HG03097 (cell line): ENCODE data around the gene NSG1.

Experiments
- ATAC-seq: cut with Tn5 transposase; IDR thresholded peaks from one replicate; pipeline ENCODE4 v1.9.1; 2021; ENCODE audit not compliant: unreplicated experiment, low FRiP score

Gene NSG1

GRCh38 chr4:4368809-4369580 is 17.9 kb upstream of the NSG1 start:
- no peak for ATAC-seq

- ATAC-seq, result no peak
These were observed 12.4 kb upstream of the NSG1 start for GRCh38 chr4:4374388-4375098.

- no peak for ATAC-seq
These were observed 10.8 kb upstream of the NSG1 start for GRCh38 chr4:4376074-4376473.

- no peak for ATAC-seq
These were observed 9.7 kb upstream of the NSG1 start for GRCh38 chr4:4377191-4377590.

GRCh38 chr4:4377732-4378460 is 9.0 kb upstream of the NSG1 start:
- no peak for ATAC-seq

- no peak for ATAC-seq
These were observed 7.3 kb upstream of the NSG1 start for GRCh38 chr4:4379540-4380087.

GRCh38 chr4:4383085-4383484 is 3.8 kb upstream of the NSG1 start:
- no peak for ATAC-seq

- ATAC-seq, result no peak
These were observed 2.1 kb upstream of the NSG1 start for GRCh38 chr4:4384837-4385236.

GRCh38 chr4:4385729-4386295 is 1.1 kb upstream of the NSG1 start:
- no peak for ATAC-seq

- ATAC-seq, result no peak
These were observed 586 bp upstream of the NSG1 start for GRCh38 chr4:4386296-4386735.

- ATAC-seq, result no peak
These were observed 819 bp downstream of the NSG1 start for GRCh38 chr4:4387531-4388310.

- ATAC-seq, result no peak
These were observed 1.4 kb downstream of the NSG1 start for GRCh38 chr4:4388311-4388790.

- ATAC-seq, result no peak
These were observed 2.1 kb downstream of the NSG1 start for GRCh38 chr4:4388836-4389575.

- ATAC-seq, result no peak
These were observed 3.1 kb downstream of the NSG1 start for GRCh38 chr4:4390046-4390445.

GRCh38 chr4:4390515-4391240 is 3.8 kb downstream of the NSG1 start:
- no peak for ATAC-seq

GRCh38 chr4:4391866-4392265 is 5.0 kb downstream of the NSG1 start:
- no peak for ATAC-seq

- no peak for ATAC-seq
These were observed 5.7 kb downstream of the NSG1 start for GRCh38 chr4:4392501-4393183.

GRCh38 chr4:4394644-4395043 is 7.7 kb downstream of the NSG1 start:
- ATAC-seq, result no peak
